Ovary (tissue), 3 donors: Measurements from ENCODE around the gene MRPL41.

Experiments
- CTCF ChIP-seq, 3 donors: fragments of 450-650 bp in 2 of 3; fragments of 200-600 bp in 1 of 3; IDR thresholded peaks; one replicate each; pipeline versions ENCODE4 v1.5.1 to v1.8.0; 2016 to 2022; ENCODE audit warnings: antibody characterized with exemption in 3 of 3, mild to moderate bottlenecking in 1 of 3
- EP300 ChIP-seq: sonication (generic); formaldehyde crosslinking; IDR thresholded peaks from one replicate; pipeline ENCODE4 v1.6.1; 2017; ENCODE audit warnings: antibody characterized with exemption
- POLR2A ChIP-seq: fragments of 450-650 bp; IDR thresholded peaks from one replicate; pipeline ENCODE4 v1.6.1; 2017; ENCODE audit warnings: antibody characterized with exemption, mild to moderate bottlenecking, moderate library complexity
- donor health status: DM: no; HTN: no; CAD: no.

GRCh38 chr9:137542486-137542885 lies 9.2 kb upstream of the MRPL41 start:
- TF ChIP-seq POLR2A (no peak), CTCF (IDR thresholded peaks at IDR 0.05) (no peak), EP300 (no peak)
